Upper lobe of left lung (tissue), 4 donors: ENCODE data around the gene CCDC201.

Source experiments
- CTCF ChIP-seq, 6 experiments: fragments of 450-650 bp in 4 of 6; fragments of 200-600 bp in 2 of 6; sonication (generic) in 2 of 6; IDR thresholded peaks; one replicate each; pipeline ENCODE4 v1.5.1; 2016 to 2019; ENCODE audit warnings: antibody characterized with exemption in 6 of 6
- EP300 ChIP-seq, 4 donors: sonication (generic); formaldehyde crosslinking; IDR thresholded peaks; one replicate each; pipeline ENCODE4 v1.5.1; 2017; ENCODE audit warnings: antibody characterized with exemption in 4 of 4, control low read depth in 2 of 4
- POLR2AphosphoS5 ChIP-seq, 2 donors: sonication (generic); formaldehyde crosslinking; IDR thresholded peaks; one replicate each; pipeline ENCODE4 v1.5.1; 2017; ENCODE audit warnings: antibody characterized with exemption in 2 of 2

- TF ChIP-seq POLR2AphosphoS5 (IDR thresholded peaks at IDR 0.05) = no peak
- TF ChIP-seq EP300 (IDR thresholded peaks at IDR 0.05) = no peak
- no peak for TF ChIP-seq CTCF (IDR thresholded peaks at IDR 0.05)
Observed at GRCh38 chr7:45921381-45921698, 48.5 kb upstream of the CCDC201 start.
